T follicular helper cell (primary cell): ENCODE data around the gene ABI1.

Experiments used
- DNase-seq: peaks from one replicate; pipeline ENCODE4 v3.0.0-alpha.2; 2020; ENCODE audit warnings: low read depth

The ABI1 gene

DNA sequence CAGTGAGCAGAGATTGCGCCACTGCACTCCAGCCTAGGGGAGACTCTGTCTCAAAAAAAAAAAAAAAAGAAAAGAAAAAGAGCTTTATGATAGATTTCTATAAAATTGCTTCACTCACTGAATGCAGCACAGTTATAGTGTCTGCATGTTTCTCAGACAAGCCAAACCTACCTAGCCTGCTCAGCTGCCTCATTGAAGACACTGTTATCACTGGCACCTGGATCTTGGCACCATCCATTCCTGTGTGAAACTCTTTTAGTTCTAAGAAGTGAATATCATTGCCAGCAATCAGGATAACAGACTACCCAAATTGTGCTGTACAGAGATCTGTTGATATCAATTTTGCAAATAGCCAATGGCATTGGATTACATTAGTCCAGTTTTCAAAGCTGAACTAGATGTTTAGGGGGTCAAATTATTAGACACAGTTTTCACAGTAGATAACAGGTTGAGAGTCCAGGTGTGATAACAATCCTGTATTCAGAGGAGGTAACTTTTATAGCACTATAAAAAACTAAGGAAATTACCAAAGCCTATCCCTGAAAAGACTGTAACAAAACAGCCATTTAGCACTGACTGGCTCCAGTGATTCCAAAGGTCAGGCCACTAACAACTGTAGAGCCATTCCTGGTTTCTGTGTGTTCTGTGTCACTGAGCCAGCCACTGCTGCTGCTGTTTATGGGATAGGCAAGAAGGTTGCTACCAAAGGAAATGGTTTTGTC lies 146.2 kb downstream of the ABI1 start:
- DNase-seq = no peak

DNA sequence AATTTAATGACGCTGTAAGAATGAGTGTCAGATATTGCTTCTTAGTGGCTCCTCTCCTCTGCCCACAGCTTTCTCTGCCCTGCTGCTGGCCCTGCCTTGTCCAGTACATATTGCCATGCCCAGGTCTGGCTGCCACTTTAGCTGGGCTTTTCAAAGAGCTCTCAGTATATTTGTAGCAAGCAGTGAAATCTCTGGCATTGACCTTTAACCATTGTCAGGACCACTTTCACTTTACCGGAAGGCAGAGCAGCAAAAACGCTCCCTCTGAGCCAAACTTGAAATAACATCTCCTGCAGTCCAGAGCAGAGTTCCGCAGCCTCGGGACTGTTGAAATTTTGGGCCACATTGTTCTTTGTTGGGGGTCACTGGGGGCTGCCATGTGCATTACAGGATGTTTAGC lies 149.4 kb downstream of the ABI1 start:
- DNase-seq = no peak

DNA sequence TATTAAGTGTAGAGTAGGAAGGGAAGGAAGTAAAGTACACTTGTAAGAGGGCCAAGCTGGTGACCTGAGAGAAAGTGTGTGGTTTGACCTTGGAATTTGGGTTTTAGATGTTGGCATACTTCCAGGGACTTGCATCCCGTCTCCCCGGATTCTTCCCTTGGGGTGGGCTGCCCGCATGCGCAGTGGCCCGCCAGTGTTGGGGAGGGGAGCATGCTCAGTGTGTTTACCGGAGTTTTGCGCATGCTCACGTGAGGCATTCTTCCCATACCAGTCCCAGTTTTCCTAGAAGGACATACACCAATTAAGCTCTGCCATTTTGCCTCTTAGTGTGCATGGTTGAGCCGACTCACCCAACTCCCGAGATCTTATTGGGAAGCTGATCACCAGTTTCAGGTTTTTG lies 153.8 kb downstream of the ABI1 start:
- DNase-seq = no peak

DNA sequence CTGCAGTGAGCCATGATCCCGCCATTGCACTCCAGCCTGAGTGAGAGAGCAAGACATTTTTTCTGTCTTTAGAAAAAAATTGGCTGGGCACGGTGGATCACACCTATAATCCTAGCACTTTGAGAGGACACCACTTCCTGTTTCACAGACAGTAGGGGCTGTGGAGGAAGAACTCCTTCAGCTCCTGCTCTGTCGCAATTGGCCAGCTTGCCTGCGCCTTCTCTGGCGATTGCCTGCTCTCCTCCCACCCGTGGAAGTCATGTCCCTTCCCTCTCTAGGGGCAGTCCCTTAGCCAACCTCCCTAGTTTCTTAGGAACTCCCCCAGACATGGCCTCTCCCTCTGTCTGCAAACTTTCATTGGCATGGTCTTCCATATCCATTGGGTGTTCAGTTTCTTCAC lies 154.6 kb downstream of the ABI1 start:
- no peak for DNase-seq

DNA sequence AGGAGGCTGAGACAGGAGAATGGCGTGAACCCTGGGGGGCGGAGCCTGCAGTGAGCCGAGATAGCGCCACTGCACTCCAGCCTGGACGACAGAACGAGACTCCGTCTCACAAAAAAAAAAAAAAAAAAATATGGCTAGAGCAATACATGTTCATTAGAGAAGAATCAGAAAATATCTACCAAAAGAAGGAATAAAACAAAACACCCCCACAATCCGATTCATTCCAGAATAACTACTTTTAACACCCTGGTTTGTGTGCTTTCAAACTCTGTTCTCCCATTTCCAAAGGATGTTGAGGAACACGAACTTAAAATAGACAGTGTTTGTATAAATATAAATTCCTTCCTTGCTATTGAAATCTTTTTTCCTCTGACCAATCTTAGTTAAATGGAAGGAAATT lies 156.8 kb downstream of the ABI1 start:
- DNase-seq = no peak

- DNase-seq = no peak
Measured at GRCh38 chr10:26703096-26703495, 157.7 kb downstream of the ABI1 start.

- DNase-seq = no peak
Measured at GRCh38 chr10:26700884-26701630, 159.7 kb downstream of the ABI1 start.

GRCh38 chr10:26699631-26700030 lies 161.1 kb downstream of the ABI1 start:
- DNase-seq = no peak

- no peak for DNase-seq
Measured at GRCh38 chr10:26698909-26699308, 161.8 kb downstream of the ABI1 start.

GRCh38 chr10:26697922-26698608 lies 162.7 kb downstream of the ABI1 start:
- no peak for DNase-seq

DNA sequence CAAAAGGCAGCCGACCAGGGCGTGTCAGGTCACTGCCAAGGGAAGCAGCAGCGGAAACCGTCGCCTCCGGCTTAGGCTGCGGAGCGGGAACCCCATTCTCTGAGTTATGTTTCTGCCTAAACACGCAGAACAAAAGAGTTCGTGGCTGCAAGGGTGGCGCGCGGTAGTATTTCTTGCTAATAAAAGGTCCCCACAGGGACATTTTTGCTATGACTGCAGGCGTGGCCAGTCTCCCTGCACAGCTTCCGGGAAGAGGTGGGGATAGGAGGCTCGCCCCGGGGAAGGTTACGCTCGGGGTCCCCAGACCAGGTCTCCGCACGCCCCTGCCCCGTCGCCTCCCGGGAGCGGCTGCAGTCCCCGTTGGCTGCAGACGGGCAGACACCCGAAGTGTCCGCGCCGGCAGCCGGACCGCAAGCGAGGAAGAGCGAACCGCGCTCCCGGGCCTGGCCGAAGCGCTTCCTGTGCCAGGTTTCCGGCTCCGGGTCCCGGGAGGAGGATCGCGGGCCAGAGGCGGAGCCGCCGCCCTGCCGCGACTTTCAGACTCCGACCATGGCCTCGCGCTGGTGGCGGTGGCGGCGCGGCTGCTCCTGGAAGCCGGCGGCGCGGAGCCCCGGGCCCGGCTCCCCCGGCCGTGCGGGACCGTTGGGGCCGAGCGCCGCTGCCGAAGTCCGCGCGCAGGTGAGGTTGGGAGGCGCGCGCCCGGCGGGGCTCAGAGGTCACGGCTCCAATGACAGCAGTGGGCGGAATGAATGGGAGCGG lies 163.4 kb downstream of the ABI1 start, which contains the start of gene PDSS1:
PDSS1 (plus strand) TSS at position 539 of the 759 bp plus-strand sequence; CDS start at position 550, 11 bp downstream.
- DNase-seq = peak; percentile 25

GRCh38 chr10:26696786-26697162 lies 164.0 kb downstream of the ABI1 start:
- DNase-seq = no peak
